ENCODE data around the gene PKD2L2. TPM values are rescaled to one million over a fixed set of nuclear protein-coding genes. Genes with fewer than 3 reads are reported as not detected.

The PKD2L2 gene
- total and polyA plus RNA-seq, 9 of the 15 experiments (the other 6 are each of a cell fraction or from before 2014, with no cell fraction given) = 0.08 to 0.25 (median 0.11) TPM; not detected in 5

GRCh38 chr5:137894586-137894985, 5.3 kb downstream of the PKD2L2 start:
- ChIA-PET POLR2A (no interaction called here), CTCF (ENCODE audit: low intra/inter-chr PET ratio) (no interaction called here)
- no peak overlapping the region for H3K9ac ChIP-seq (ENCODE audit: insufficient read depth in 1 of 2, low read depth in 2 of 2, low read length in 2 of 2)
- in situ Hi-C loops (cut with MboI) = no loop called here
- ATAC-seq (no peak), DNase-seq (ENCODE audit: extremely low read depth in 1 of 4, low spot score in 3 of 4) (no peak), FAIRE-seq (no peak)
- TF ChIP-seq TAF7 (tag; IDR thresholded peaks at IDR 0.05) = no peak
- TF ChIP-seq GTF2E2 (tag; IDR thresholded peaks at IDR 0.05) = no peak
- no peak for TF ChIP-seq PHB (CRISPR knock-in tag; IDR thresholded peaks at IDR 0.05)
- TF ChIP-seq ARNT (IDR thresholded peaks at IDR 0.05) = no peak
- TF ChIP-seq CXXC5 (CRISPR knock-in tag; IDR thresholded peaks at IDR 0.05) = no peak
- TF ChIP-seq MYNN (IDR thresholded peaks at IDR 0.05) = no peak
- no peak for TF ChIP-seq MYNN (CRISPR knock-in tag; IDR thresholded peaks at IDR 0.05)
- TF ChIP-seq ZNF3 (CRISPR knock-in tag; IDR thresholded peaks at IDR 0.05) = no peak
- no peak for TF ChIP-seq NFXL1 (CRISPR knock-in tag; IDR thresholded peaks at IDR 0.05)
- no peak for TF ChIP-seq ZNF277 (CRISPR knock-in tag; IDR thresholded peaks at IDR 0.05; ENCODE audit: borderline replicate concordance)
- no peak overlapping the region for H3K27ac ChIP-seq (ENCODE audit: extremely low read depth, low read depth, low read length)
- no TSS peak for BruUV-seq (replicated peaks)
- no peaks in the 10 kb centered on the region for H3K9me3 ChIP-seq (replicated peaks; ENCODE audit: control insufficient read depth, insufficient read depth, low read depth, low read length)
- H2AFZ ChIP-seq (ENCODE audit: low read depth, low read length) = no peak overlapping the region; the same call in 1 of the 2 replicates
- H3K79me2 ChIP-seq (ENCODE audit: control insufficient read depth, insufficient read depth, low read length) = 0 out of 3 replicates have a peak, but pooled peaks cover 2% of the 10 kb centered on the region
- H4K20me1 ChIP-seq (replicated peaks; ENCODE audit: control insufficient read depth, insufficient read depth, low read length) = no peaks in the 10 kb centered on the region
- no peak overlapping the region for H3K4me2 ChIP-seq (ENCODE audit: insufficient read depth, low read length)
- no peaks in the 10 kb centered on the region for H3K27me3 ChIP-seq (ENCODE audit: control insufficient read depth in 2 of 2, insufficient read depth in 2 of 2, low read length in 2 of 2)
- H3K9me1 ChIP-seq (ENCODE audit: control insufficient read depth, insufficient read depth, low read length) = no peaks in the 10 kb centered on the region
- intact Hi-C loops (cut with micrococcal nuclease) = no loop called here
- H3K4me3 ChIP-seq = no peak overlapping the region
- no peaks in the 10 kb centered on the region for H3K36me3 ChIP-seq (ENCODE audit: control insufficient read depth, insufficient read depth, low read length)
- H3K4me1 ChIP-seq (replicated peaks in 1 of 2; ENCODE audit: control insufficient read depth in 2 of 2, insufficient read depth in 2 of 2, low read length in 2 of 2) = peaks cover 4 to 6% of the 10 kb centered on the region in 2 experiments; a peak in 3 of 5 replicates
